GM18951 (cell line): ENCODE results near the gene DNTTIP2.
"Not testable (repeated sequence)": the region's sequence is repeated elsewhere in the genome, so short reads cannot be mapped to it uniquely, and the experiment has no call there.

Experiments used
- POLR2A ChIP-seq: IDR thresholded peaks from 4 replicates; pipeline ENCODE4 v1.6.1; 2011; ENCODE audit warnings: mild to moderate bottlenecking; ENCODE audit not compliant: insufficient read length, insufficient read depth; ENCODE audit errors: extremely low read depth
- in situ Hi-C: fragments of 300-500 bp; cut with MboI; formaldehyde crosslinking; loops from one replicate; pipeline ENCODE4 v1.12.0; 2022; ENCODE audit warnings: low sequenced_read_pairs, mixed read lengths, inconsistent platforms; ENCODE audit not compliant: unreplicated experiment

Gene DNTTIP2

GRCh38 chr1:93853940-93854339 is 25.1 kb downstream of the DNTTIP2 start:
- in situ Hi-C loops: no loop called here
- TF ChIP-seq POLR2A: no peak

GRCh38 chr1:93851878-93852277 is 27.1 kb downstream of the DNTTIP2 start:
- in situ Hi-C loops: no loop called here
- TF ChIP-seq POLR2A: no peak

DNA sequence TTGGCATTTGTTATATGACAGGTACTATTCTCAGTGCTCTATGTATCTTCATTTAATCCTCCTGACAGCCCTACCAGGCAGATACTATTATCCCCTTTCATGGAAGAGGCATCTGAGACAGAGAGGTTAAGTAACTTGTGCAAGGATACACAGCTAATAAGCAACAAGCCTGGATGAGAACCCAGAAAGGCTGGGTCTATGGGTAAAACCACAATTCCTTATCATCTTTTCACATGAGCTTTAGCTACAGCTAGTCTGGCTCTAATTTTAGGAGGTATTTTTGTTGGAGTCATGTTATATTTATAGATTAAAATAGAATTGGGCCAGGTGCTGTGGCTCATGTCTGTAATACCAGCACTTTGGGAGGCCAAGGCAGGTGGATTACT is 27.7 kb downstream of the DNTTIP2 start:
- TF ChIP-seq POLR2A: no peak
- in situ Hi-C loops: no loop called here

- in situ Hi-C loops: not testable (repeated sequence)
These were observed 28.2 kb downstream of the DNTTIP2 start for GRCh38 chr1:93850687-93851326.

GRCh38 chr1:93848350-93848883 is 30.6 kb downstream of the DNTTIP2 start:
- TF ChIP-seq POLR2A: no peak
- in situ Hi-C loops: loop anchor here (25.0 kb wide), 1 partner anchor 411 kb away; the partner anchor contains the start of gene FNBP1L

DNA sequence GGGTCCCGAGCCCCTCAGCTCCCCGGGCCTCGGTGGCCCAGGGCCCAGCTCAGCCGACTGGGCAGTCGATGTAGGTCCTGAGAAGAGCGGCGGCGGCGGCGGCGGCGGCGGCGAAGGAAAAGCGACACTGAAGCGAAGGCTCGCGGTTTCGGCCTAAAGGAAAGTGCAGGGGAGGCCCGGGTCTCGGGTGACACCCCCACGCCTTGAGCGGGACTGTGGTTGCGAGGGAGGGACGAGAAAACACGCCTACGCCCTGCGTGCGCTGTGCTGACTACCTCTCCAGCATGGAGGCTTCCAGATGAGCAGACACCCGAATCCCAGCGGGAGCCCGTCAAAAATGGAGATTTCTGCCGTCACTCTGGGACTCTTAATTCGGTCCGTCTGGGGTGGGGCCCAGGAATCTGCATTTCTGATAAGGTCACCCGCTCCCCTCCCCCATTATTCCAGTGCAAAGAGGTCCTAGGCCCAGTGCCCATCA is 31.2 kb downstream of the DNTTIP2 start:
- TF ChIP-seq POLR2A: no peak
- in situ Hi-C loops: loop anchor here (25.0 kb wide), 1 partner anchor 411 kb away; the partner anchor contains the start of gene FNBP1L

DNA sequence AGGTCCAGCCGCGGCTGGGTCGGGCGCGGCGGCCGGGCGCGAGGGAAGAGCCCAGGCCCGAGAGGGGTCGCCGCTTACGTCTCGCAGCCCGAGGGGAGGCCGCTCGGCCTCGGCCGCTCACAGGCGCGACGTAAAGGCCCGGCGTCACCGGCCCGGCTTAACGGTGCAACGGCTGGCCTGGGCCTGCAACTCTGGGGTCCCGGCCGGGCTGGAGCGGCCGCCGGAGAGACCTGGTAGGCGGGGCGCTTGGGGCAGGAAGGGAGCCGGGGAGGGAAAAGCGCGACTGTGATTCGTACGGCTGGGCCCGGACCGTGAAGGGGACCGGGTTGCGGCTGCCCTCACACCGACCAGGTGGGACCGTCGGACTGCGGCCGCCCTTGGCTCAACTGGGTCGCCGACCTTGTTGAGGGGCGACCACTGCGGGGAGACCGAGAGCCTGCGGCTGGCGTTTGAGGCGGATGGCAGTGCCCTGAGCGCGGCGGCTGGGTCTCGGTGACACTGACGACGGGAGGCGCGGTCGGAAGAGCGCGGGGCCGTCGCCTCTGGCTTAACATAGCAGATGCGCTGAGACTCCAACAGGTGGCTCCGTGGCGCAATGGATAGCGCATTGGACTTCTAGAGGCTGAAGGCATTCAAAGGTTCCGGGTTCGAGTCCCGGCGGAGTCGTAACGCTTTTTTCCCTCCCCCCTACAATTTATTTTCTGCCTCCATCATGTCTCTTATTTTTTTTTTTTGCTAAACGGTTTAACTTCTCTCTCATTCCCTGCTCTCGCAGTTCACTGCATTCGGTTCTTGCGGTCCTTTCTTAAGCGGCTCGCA is 31.8 kb downstream of the DNTTIP2 start:
- peak; percentile 32 for TF ChIP-seq POLR2A
- in situ Hi-C loops: loop anchor here (25.0 kb wide), 1 partner anchor 410 kb away; the partner anchor contains the start of gene FNBP1L

DNA sequence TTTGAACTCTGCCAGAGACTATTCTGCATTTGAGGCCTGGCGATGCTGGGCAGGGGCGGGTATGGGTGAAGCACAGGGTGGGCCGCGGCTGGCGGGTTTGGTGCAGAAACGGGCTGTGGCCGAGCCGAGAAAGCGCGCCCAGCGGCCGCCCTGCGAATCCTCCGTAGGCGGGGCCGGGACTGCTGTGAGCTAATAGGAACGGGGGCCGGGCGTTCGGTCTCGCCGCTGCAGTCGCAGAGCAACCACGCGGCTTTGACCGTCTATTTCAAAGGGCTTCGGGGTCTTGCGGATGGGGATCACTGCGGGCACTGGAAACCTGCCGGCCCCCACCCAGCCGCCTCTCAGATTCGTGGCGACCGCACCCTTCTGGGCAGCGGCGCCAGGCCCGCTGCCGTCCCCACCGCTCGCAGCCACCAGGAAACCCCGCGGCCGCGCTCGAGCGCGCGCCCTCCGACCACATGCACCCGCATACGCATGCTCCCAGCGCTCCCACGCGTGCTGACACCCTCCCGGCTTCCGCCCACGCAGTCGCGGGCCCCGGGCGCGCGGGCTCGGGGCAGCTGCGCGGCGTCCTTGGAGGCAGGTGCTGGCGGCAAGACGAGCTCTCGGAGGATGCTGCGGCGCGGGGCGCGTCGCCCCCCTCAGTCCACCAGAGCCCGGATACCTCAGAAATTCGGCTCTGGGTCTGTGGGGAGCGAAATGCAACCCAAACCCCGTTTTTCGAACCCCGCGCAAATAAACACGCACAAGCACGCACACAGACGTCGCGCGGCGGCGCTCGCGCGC is 32.6 kb downstream of the DNTTIP2 start:
- TF ChIP-seq POLR2A: peak; percentile 62
- in situ Hi-C loops: loop anchor here (25.0 kb wide), 1 partner anchor 409 kb away; the partner anchor contains the start of gene FNBP1L

- no peak for TF ChIP-seq POLR2A
- in situ Hi-C loops: loop anchor here (25.0 kb wide), 1 partner anchor 408 kb away; the partner anchor contains the start of gene FNBP1L
These were observed 33.3 kb downstream of the DNTTIP2 start for GRCh38 chr1:93845538-93846205.

GRCh38 chr1:93844262-93845045 is 34.6 kb downstream of the DNTTIP2 start:
- in situ Hi-C loops: loop anchor here (25.0 kb wide), 1 partner anchor 407 kb away; the partner anchor contains the start of gene FNBP1L

GRCh38 chr1:93842750-93843500 is 36.1 kb downstream of the DNTTIP2 start:
- in situ Hi-C loops: loop anchor here (25.0 kb wide), 1 partner anchor 406 kb away; the partner anchor contains the start of gene FNBP1L
- no peak for TF ChIP-seq POLR2A

More at GRCh38 chr1:93844262-93845045, 34.6 kb downstream of the DNTTIP2 start:
- TF ChIP-seq POLR2A: no peak
